ENCODE measurements around the gene PFDN2. TPM values are rescaled to one million over a fixed set of nuclear protein-coding genes. Genes with fewer than 3 reads are reported as not detected.

Gene PFDN2
- total and polyA plus RNA-seq, 2 experiments from 2014 or later = 45.6 to 352 TPM

DNA sequence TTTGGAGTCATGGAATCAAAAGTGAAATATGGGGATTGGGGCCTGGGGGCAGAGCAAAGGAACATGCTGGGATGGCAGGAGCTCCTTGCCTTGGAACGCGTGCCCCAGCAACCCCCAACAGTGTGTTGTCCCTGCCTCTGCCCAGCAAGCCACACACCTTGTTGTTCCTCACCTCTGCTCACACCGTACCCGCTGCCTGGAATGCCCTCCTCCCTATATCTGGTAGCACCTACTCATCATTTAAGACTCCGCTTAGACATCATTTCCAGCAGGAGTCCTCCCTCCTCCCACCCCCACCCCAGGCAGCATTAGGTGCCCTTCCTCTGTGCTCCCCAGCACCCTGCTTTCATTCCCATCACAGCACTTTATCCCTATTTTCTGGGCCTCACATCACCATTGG lies 36.3 kb downstream of the PFDN2 start:
- H3K27me3 Mint-ChIP-seq (ENCODE audit: insufficient read depth, low read depth, poor library complexity) = peaks cover 18% of the 10 kb centered on the region
- TF ChIP-seq NANOG (IDR thresholded peaks at IDR 0.05; ENCODE audit: borderline replicate concordance) (no peak), STAT1 (IDR thresholded peaks at IDR 0.05; ENCODE audit: unreplicated experiment) (no peak)
- Histone ChIP-seq H3K4me2 (no peak overlapping the region), H4K20me1 (replicated peaks; ENCODE audit: insufficient read depth) (no peaks in the 10 kb centered on the region), H3K4me1 (ENCODE audit: insufficient read depth) (peaks cover 11% of the 10 kb centered on the region), H3K36me3 (ENCODE audit: insufficient read depth) (no peaks in the 10 kb centered on the region), H2AFZ (no peak overlapping the region), H3K27me3 (ENCODE audit: insufficient read depth) (no peaks in the 10 kb centered on the region), H3K9me2 (ENCODE audit: insufficient read depth) (no peaks in the 10 kb centered on the region; the same call in 1 of the 2 replicates), H3K79me2 (replicated peaks; ENCODE audit: insufficient read depth) (no peaks in the 10 kb centered on the region), H3K4me3 (no peak overlapping the region), H3K27ac (ENCODE audit: low read depth) (no peak overlapping the region), H3F3A (replicated peaks; ENCODE audit: low read depth) (peaks cover 5% of the 10 kb centered on the region; the same call in 1 of the 2 replicates)
- H3K4me3 Mint-ChIP-seq = no peak overlapping the region; the same call in 2 of the 3 replicates
- H3K36me3 Mint-ChIP-seq (ENCODE audit: low read depth) = no peaks in the 10 kb centered on the region; the same call in 2 of the 3 replicates
- H3K9me3 Mint-ChIP-seq = no peaks in the 10 kb centered on the region; the same call in 2 of the 3 replicates
- ATAC-seq = no peak
- no peak for DNase-seq (ENCODE audit: low spot score)
- peaks cover 19% of the 10 kb centered on the region for H3K4me1 Mint-ChIP-seq
- no peak overlapping the region for H3K27ac Mint-ChIP-seq

DNA sequence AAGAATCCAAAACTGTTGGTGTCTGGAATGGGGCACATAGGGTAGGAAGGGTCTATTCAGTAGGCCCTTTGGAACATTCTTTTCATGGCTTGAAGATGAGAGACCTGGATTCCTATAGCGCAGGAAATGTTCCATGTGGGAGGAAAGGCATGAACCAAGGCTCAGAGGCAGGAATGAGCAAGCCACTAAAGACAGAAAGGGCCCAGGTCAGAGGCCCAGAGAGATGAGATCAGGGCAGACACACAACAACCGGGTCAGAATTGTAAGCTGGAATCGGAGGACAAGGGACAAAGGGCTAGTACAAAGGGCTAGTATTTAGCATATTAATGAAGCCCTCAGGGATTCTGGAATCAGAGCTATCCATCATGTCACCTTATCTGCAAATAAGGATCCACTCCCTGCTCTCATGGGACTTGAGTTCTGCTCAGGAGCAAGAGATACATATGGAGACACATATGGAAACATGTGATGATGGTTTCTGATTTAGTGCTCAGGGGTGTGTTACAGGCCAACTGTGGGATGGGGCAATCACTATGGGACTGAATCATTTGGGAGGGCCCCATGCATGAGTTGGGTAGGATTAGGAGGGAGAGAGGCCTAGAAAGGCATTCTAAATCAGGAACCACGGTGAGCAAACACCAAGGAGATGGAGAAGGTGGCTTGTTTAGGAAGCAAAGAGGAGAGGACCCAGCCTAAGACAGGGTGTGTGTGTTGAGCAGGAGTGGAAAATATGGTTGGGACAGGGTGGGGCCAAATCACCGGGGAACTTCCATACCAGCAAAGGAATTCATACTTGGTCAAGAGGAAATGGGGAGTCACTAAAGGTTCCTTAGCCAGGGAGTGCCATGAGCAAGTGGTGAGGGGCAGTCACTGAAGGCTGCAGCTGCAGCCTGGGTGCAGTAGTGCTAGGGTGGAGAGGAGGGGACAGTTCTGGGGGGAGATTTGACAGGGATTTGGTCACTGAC lies 37.1 kb downstream of the PFDN2 start:
- H3K4me1 Mint-ChIP-seq = peaks cover 12% of the 10 kb centered on the region
- Histone ChIP-seq H3K4me2 (no peak overlapping the region; the same call in 1 of the 2 replicates), H3F3A (replicated peaks; ENCODE audit: low read depth) (peaks cover 5% of the 10 kb centered on the region; the same call in 1 of the 2 replicates), H3K36me3 (ENCODE audit: insufficient read depth) (no peaks in the 10 kb centered on the region), H3K79me2 (replicated peaks; ENCODE audit: insufficient read depth) (no peaks in the 10 kb centered on the region), H3K9me2 (ENCODE audit: insufficient read depth) (no peaks in the 10 kb centered on the region; the same call in 1 of the 2 replicates), H3K4me1 (ENCODE audit: insufficient read depth) (peaks cover 8% of the 10 kb centered on the region; the same call in 1 of the 2 replicates), H3K27me3 (ENCODE audit: insufficient read depth) (no peaks in the 10 kb centered on the region), H3K4me3 (no peak overlapping the region), H3K27ac (ENCODE audit: low read depth) (no peak overlapping the region), H4K20me1 (replicated peaks; ENCODE audit: insufficient read depth) (no peaks in the 10 kb centered on the region), H2AFZ (peak overlapping the region; percentile 92)
- H3K4me3 Mint-ChIP-seq = no peak overlapping the region; the same call in 2 of the 3 replicates
- no peaks in the 10 kb centered on the region; the same call in 2 of the 3 replicates for H3K9me3 Mint-ChIP-seq
- ATAC-seq (no peak), DNase-seq (ENCODE audit: low spot score) (no peak)
- peaks cover 16% of the 10 kb centered on the region for H3K27me3 Mint-ChIP-seq (ENCODE audit: insufficient read depth, low read depth, poor library complexity)
- TF ChIP-seq JUNB (IDR thresholded peaks at IDR 0.05; ENCODE audit: unreplicated experiment) (no peak), POLR2AphosphoS5 (IDR thresholded peaks at IDR 0.05; ENCODE audit: low read depth) (no peak), CREB1 (CRISPR knock-in tag; IDR thresholded peaks at IDR 0.05; ENCODE audit: low read depth) (no peak), EZH2 (IDR thresholded peaks at IDR 0.05; ENCODE audit: low read depth, unreplicated experiment) (no peak)
- H3K27ac Mint-ChIP-seq = no peak overlapping the region
- H3K36me3 Mint-ChIP-seq (ENCODE audit: low read depth) = no peaks in the 10 kb centered on the region; the same call in 2 of the 3 replicates

DNA sequence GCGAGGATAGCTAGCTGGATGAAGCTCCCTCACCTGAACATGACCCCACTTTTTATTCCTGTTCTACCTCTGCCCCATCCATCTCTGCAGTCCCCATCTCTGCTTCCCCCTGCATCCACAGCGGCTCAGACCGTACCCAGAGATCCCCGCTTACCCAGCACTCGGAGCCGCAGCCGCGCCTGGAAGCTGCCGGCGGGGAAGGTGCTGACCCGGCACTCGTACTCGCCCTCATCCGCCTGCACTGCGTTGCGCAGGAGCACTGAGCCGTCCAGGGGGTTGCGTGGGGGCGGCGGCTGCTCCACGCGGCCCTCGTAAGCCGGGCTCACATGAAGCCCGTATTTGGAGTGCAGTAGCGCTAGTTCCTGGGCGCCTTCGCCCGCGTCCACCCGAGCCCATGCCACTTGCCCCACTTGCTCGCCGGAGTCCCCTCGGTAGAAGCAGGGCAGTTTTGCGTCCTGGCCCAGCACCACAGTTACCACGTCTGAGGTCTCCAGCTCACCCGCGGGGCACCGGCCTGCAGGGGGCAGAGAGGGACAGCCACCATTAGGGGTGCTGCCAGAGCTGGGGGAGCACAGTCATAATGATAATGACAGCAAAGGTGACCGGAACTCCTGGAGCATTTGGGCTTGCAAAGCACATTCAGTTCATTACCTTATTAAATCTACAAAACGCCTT lies 38.3 kb downstream of the PFDN2 start:
- no peak for TF ChIP-seq NANOG (IDR thresholded peaks at IDR 0.05; ENCODE audit: borderline replicate concordance)
- TF ChIP-seq, protein P1, sequence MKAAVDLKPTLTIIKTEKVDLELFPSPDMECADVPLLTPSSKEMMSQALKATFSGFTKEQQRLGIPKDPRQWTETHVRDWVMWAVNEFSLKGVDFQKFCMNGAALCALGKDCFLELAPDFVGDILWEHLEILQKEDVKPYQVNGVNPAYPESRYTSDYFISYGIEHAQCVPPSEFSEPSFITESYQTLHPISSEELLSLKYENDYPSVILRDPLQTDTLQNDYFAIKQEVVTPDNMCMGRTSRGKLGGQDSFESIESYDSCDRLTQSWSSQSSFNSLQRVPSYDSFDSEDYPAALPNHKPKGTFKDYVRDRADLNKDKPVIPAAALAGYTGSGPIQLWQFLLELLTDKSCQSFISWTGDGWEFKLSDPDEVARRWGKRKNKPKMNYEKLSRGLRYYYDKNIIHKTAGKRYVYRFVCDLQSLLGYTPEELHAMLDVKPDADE (IDR thresholded peaks at IDR 0.05) = no peak
- TF ChIP-seq EZH2 (IDR thresholded peaks at IDR 0.05; ENCODE audit: low read depth, unreplicated experiment) = no peak
- peak; percentile 43 to 57 for TF ChIP-seq CTCF (conservative IDR thresholded peaks at IDR 0.05; ENCODE audit: low read depth in 2 of 2)
- H3K27ac Mint-ChIP-seq = no peak overlapping the region

More for the DNA sequence above, 38.3 kb downstream of the PFDN2 start:
- Histone ChIP-seq H3K9me2 (ENCODE audit: insufficient read depth) (no peaks in the 10 kb centered on the region; the same call in 1 of the 2 replicates), H3K4me2 (peak overlapping the region; percentile 65; the same call in 1 of the 2 replicates), H2AFZ (peak overlapping the region; percentile 92), H3K36me3 (ENCODE audit: insufficient read depth) (no peaks in the 10 kb centered on the region), H4K20me1 (replicated peaks; ENCODE audit: insufficient read depth) (no peaks in the 10 kb centered on the region), H3F3A (replicated peaks; ENCODE audit: low read depth) (peaks cover 5% of the 10 kb centered on the region; the same call in 1 of the 2 replicates), H3K4me1 (ENCODE audit: insufficient read depth) (peaks cover 8% of the 10 kb centered on the region; the same call in 1 of the 2 replicates), H3K27me3 (ENCODE audit: insufficient read depth) (no peaks in the 10 kb centered on the region), H3K27ac (ENCODE audit: low read depth) (no peak overlapping the region), H3K79me2 (replicated peaks; ENCODE audit: insufficient read depth) (no peaks in the 10 kb centered on the region), H3K4me3 (peak overlapping the region; percentile 42)
- peak; percentile 51 for DNase-seq (ENCODE audit: low spot score)
- no peaks in the 10 kb centered on the region for H3K9me3 Mint-ChIP-seq
- H3K4me3 Mint-ChIP-seq = no peak overlapping the region
- ATAC-seq = peak; percentile 75
- H3K4me1 Mint-ChIP-seq = peaks cover 8% of the 10 kb centered on the region
- H3K27me3 Mint-ChIP-seq (ENCODE audit: insufficient read depth, low read depth, poor library complexity) = peaks cover 10% of the 10 kb centered on the region
- H3K36me3 Mint-ChIP-seq (ENCODE audit: low read depth) = no peaks in the 10 kb centered on the region; the same call in 2 of the 3 replicates
